ENCODE measurements around the gene KCNJ6.

DNA sequence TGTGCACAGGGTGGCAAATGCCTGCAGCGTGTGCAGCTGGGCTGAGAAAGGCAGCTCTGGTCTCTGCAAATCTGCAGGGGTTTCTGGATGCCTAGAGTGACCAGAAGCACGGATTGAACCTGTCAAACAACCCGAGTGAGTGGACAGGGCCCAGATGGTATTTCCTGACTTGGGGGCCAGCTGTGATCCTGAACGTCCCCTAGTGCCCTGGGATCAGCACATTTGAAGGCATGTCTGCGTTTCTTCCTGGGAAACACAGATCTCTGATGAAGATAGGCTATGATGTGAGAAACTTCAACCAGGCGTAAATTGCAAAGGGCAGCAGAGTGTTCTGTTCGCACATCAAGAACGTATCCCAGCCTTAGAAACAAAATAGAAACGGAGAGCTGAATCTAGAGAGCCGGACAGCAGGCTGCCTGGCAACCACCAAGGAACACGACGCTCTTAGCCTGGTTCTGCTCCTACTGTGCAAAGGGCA, 163.1 kb downstream of the KCNJ6 start:
- TF ChIP-seq, protein P1, sequence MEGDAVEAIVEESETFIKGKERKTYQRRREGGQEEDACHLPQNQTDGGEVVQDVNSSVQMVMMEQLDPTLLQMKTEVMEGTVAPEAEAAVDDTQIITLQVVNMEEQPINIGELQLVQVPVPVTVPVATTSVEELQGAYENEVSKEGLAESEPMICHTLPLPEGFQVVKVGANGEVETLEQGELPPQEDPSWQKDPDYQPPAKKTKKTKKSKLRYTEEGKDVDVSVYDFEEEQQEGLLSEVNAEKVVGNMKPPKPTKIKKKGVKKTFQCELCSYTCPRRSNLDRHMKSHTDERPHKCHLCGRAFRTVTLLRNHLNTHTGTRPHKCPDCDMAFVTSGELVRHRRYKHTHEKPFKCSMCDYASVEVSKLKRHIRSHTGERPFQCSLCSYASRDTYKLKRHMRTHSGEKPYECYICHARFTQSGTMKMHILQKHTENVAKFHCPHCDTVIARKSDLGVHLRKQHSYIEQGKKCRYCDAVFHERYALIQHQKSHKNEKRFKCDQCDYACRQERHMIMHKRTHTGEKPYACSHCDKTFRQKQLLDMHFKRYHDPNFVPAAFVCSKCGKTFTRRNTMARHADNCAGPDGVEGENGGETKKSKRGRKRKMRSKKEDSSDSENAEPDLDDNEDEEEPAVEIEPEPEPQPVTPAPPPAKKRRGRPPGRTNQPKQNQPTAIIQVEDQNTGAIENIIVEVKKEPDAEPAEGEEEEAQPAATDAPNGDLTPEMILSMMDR (IDR thresholded peaks at IDR 0.05; ENCODE audit: insufficient read depth, low read depth, low read length) = no peak
- no peak for TF ChIP-seq EZH2 (IDR thresholded peaks at IDR 0.05; ENCODE audit: insufficient read depth, low read length)

All from astrocyte (in vitro differentiated cells and primary cell).